ENCODE data around the gene CDC6. TPM values are rescaled to one million over a fixed set of nuclear protein-coding genes. Genes with fewer than 3 reads are reported as not detected.

Gene CDC6
- total and polyA plus RNA-seq, 2 experiments from 2014 or later, result 7.7 to 20.1 TPM

GRCh38 chr17:40330850-40331470 is 43.3 kb downstream of the CDC6 start:
- Histone ChIP-seq H3K27me3 (no peaks in the 10 kb centered on the region), H3K4me3 (no peak overlapping the region), H3K4me1 (ENCODE audit: low read depth) (peaks cover 36% of the 10 kb centered on the region), H3K27ac (peak overlapping the region; percentile 75), H3K9me3 (ENCODE audit: low read depth) (no peaks in the 10 kb centered on the region), H3K36me3 (peaks cover 4% of the 10 kb centered on the region)
- TF ChIP-seq CTCF (IDR thresholded peaks at IDR 0.05; ENCODE audit: low read depth, low read length), result no peak
- DNase-seq (ENCODE audit: low read depth in 1 of 2, low spot score in 1 of 2), result no peak

DNA sequence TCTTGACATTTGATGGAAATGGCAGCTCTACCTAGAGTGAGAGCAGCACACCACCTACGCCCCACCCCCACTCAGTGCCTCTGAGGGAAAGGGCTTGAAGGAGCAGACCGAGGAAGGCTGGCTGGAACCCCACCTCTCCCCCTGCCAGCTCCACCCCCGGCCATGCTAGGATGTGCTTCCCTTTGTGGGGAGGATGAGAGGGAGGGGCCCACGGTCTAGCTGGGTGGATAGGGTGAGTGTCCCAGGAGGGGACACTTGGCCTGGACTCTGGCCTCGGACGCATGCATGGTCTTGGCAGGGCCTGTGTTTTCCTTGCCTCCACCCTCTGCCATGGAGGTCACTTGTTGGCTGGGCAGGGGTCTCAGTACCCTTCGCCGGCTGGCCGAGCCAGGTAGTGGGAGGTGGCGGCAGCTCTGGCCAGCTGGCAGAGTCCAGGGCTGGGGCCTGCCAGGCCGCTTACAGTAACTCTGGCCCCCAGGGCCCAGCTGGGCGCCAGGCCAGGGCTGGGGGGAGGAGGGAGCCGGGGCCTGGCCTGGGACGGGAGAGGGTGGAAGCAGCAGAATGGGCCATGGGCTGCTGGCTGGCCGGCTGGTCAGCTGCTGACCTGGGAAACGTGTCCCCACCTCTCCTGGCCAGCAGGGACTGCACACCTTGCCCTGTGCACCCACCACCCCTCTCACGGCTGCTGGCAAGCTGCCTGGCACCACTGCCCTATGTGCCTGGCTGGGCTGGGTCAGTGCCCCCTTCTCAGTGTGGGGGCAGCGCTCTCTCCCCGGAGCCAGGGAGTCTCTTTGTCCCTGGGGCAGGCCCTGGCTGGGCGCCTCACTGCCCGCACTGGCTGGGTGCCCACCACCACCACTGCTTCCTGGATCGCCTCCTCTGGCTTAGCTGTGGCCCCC is 44.3 kb downstream of the CDC6 start:
- no peak for TF ChIP-seq CTCF (IDR thresholded peaks at IDR 0.05; ENCODE audit: low read depth, low read length)

DNA sequence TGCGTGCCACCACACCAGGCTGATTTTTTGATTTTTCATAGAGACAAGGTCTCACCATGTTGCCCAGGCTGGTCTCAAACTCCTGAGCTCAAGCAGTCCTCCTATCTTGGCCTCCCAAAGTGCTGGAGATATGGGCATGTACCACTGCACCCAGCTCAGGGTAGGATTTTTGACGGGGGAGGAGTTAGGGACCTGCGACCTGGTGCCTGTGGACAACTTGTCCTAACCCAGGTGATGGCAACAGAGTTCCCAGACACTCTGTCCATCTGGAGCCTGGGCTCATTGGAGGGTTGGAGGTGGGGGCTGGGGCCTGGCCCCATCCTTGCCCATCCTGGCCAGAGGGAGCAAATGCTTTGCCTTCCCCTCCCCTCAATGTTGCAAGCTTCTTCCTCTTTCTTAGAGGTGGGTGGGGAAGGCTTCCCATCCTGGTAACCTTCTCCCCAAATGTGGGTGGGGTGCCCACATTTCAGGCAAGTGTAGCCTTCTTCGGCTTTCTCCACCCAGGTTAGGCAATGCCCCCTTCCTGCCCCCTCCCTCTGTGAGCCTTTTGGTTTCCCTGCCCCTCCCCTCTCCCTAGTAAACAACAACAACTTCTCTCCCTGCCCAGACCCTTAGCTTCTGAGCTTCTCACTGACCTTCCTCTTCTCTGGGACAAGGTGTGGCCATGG is 46.2 kb downstream of the CDC6 start:
- Histone ChIP-seq H3K4me1 (ENCODE audit: low read depth) (peaks cover 21% of the 10 kb centered on the region), H3K9me3 (ENCODE audit: low read depth) (no peaks in the 10 kb centered on the region), H3K36me3 (peaks cover 4% of the 10 kb centered on the region), H3K4me3 (no peak overlapping the region), H3K27ac (no peak overlapping the region), H3K27me3 (no peaks in the 10 kb centered on the region)
- no peak for TF ChIP-seq CTCF (IDR thresholded peaks at IDR 0.05; ENCODE audit: low read depth, low read length)
- no peak for DNase-seq (ENCODE audit: low read depth in 1 of 2, low spot score in 1 of 2)

More for the DNA sequence above, 44.3 kb downstream of the CDC6 start:
- DNase-seq (ENCODE audit: low read depth in 1 of 2, low spot score in 1 of 2), result peak in 1 of 2 donors; percentile 95
- Histone ChIP-seq H3K4me1 (ENCODE audit: low read depth) (peaks cover 27% of the 10 kb centered on the region), H3K9me3 (ENCODE audit: low read depth) (no peaks in the 10 kb centered on the region), H3K27ac (peak overlapping the region; percentile 75), H3K27me3 (no peaks in the 10 kb centered on the region), H3K36me3 (peaks cover 4% of the 10 kb centered on the region), H3K4me3 (no peak overlapping the region)

DNA sequence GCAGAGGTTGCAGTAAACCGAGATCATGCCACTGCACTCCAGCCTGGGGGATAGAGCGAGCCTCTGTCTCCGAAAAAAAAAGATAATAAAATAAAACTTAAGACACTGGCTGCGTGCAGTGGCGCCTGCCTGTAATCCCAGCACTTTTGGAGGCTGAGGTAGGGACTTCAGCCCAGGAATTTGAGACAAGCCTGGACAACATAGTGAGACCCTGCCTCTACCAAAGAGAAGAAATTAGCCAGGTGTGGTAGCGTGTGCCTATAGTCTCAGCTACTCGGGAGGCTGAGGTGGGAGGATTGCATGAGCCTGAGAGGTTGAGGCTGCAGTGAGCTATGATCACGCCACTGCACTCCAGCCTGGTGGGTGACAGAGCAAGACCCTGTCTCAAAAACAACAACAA is 47.9 kb downstream of the CDC6 start:
- TF ChIP-seq CTCF (IDR thresholded peaks at IDR 0.05; ENCODE audit: low read depth, low read length), result no peak
- DNase-seq (ENCODE audit: low read depth in 1 of 2, low spot score in 1 of 2), result no peak
- Histone ChIP-seq H3K4me3 (no peak overlapping the region), H3K36me3 (peaks cover 4% of the 10 kb centered on the region), H3K27ac (no peak overlapping the region), H3K9me3 (ENCODE audit: low read depth) (no peaks in the 10 kb centered on the region), H3K4me1 (ENCODE audit: low read depth) (peaks cover 16% of the 10 kb centered on the region), H3K27me3 (no peaks in the 10 kb centered on the region)

GRCh38 chr17:40337351-40337750 is 49.7 kb downstream of the CDC6 start:
- H3K9me3 ChIP-seq (ENCODE audit: low read depth), result no peaks in the 10 kb centered on the region
- TF ChIP-seq CTCF (IDR thresholded peaks at IDR 0.05; ENCODE audit: low read depth, low read length), result no peak
- H3K27ac ChIP-seq, result no peak overlapping the region
- no peak for DNase-seq (ENCODE audit: low read depth in 1 of 2, low spot score in 1 of 2)
- peaks cover 5% of the 10 kb centered on the region for H3K4me1 ChIP-seq (ENCODE audit: low read depth)
- no peak overlapping the region for H3K4me3 ChIP-seq
- no peaks in the 10 kb centered on the region for H3K27me3 ChIP-seq
- no peaks in the 10 kb centered on the region for H3K36me3 ChIP-seq

Data from cardiac muscle cell (in vitro differentiated cells and primary cell).